SK-N-SH treated with all-trans-retinoic acid at 6 μM for 48 hours (cell line): ENCODE results near the gene LSM14A.

Experiments used
- ISL1 ChIP-seq: fragments of 250-450 bp; sonication (Bioruptor Pico); IDR thresholded peaks from 2 replicates; pipeline ENCODE4 v2.1.2; 2022; ENCODE audit warnings: mild to moderate bottlenecking, moderate library complexity
- ZC3H10 ChIP-seq: fragments of 250-450 bp; sonication (Bioruptor Pico); IDR thresholded peaks from 2 replicates; pipeline ENCODE4 v1.5.1; 2021; ENCODE audit warnings: mild to moderate bottlenecking, moderate library complexity
- ZFP30 ChIP-seq: fragments of 450-650 bp; formaldehyde crosslinking; IDR thresholded peaks from 2 replicates; pipeline ENCODE4 v1.5.0; 2022; ENCODE audit warnings: mild to moderate bottlenecking, moderate library complexity
- TF ChIP-seq, protein P1 (sequence below): fragments of 250-450 bp; sonication (Bioruptor Pico); IDR thresholded peaks from 2 replicates; pipeline ENCODE4 v1.8.0; 2020; ENCODE audit warnings: mild to moderate bottlenecking, moderate library complexity, borderline replicate concordance

GRCh38 chr19:34184880-34185491, 12.7 kb downstream of the LSM14A start:
- TF ChIP-seq ZFP30 (CRISPR knock-in tag) (no peak), ISL1 (CRISPR knock-in tag) (no peak), ZC3H10 (CRISPR knock-in tag) (no peak)
- TF ChIP-seq, protein P1, sequence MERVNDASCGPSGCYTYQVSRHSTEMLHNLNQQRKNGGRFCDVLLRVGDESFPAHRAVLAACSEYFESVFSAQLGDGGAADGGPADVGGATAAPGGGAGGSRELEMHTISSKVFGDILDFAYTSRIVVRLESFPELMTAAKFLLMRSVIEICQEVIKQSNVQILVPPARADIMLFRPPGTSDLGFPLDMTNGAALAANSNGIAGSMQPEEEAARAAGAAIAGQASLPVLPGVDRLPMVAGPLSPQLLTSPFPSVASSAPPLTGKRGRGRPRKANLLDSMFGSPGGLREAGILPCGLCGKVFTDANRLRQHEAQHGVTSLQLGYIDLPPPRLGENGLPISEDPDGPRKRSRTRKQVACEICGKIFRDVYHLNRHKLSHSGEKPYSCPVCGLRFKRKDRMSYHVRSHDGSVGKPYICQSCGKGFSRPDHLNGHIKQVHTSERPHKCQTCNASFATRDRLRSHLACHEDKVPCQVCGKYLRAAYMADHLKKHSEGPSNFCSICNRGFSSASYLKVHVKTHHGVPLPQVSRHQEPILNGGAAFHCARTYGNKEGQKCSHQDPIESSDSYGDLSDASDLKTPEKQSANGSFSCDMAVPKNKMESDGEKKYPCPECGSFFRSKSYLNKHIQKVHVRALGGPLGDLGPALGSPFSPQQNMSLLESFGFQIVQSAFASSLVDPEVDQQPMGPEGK, result no peak
